HG03135 (cell line): ENCODE data around the gene DLG2.

Source experiments
- ATAC-seq: cut with Tn5 transposase; IDR thresholded peaks from one replicate; pipeline ENCODE4 v1.9.1; 2021; ENCODE audit warnings: mild to moderate bottlenecking, moderate library complexity; ENCODE audit not compliant: unreplicated experiment

Gene DLG2

DNA sequence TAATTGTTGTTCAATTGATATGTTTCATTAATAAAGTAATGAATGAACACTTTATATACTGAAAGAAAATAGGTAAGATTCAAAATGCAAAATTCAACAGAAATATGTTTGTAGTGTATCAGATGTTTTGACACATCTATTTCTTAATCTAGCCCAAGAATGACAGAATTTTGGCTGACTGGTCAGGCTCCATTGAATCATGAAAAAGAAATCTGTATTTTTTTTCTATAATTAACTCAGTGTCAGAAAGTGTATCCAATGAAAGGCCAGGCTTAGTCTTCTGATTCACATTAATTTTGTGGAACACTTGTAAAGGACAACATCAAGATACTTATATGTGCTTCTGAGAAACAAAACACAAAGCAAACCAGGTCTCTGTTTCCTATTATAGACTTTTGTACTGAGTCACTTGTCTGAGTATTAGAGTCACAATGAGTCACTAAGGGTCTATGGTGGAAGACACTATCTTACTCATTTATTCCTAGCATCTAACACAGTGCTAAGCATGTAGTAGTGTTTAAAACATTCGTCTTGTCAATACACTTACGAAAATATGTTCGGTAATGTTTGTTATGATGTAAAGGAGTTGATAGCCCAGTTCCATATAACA, 2043.3 kb downstream of the DLG2 start:
- peak; percentile 87 for ATAC-seq

DNA sequence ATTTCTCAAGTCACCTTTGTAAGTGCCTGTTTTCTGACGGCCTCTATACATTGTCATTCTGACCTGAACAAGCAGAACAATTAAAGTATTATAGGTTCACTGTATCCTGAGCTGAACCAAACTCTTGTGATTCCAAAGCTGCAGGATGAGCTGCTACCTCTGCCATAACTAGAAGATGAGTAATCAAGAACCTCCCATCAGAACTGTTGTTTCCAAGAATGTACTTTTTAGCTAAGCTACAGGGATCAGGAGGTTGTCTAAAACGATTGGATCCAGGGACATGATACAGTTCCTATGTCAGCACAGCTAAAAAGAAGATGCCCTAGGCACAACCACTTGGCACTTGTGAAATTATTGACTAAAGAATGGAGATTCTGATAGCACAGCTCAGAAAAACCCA, 2052.6 kb downstream of the DLG2 start:
- ATAC-seq, result no peak

DNA sequence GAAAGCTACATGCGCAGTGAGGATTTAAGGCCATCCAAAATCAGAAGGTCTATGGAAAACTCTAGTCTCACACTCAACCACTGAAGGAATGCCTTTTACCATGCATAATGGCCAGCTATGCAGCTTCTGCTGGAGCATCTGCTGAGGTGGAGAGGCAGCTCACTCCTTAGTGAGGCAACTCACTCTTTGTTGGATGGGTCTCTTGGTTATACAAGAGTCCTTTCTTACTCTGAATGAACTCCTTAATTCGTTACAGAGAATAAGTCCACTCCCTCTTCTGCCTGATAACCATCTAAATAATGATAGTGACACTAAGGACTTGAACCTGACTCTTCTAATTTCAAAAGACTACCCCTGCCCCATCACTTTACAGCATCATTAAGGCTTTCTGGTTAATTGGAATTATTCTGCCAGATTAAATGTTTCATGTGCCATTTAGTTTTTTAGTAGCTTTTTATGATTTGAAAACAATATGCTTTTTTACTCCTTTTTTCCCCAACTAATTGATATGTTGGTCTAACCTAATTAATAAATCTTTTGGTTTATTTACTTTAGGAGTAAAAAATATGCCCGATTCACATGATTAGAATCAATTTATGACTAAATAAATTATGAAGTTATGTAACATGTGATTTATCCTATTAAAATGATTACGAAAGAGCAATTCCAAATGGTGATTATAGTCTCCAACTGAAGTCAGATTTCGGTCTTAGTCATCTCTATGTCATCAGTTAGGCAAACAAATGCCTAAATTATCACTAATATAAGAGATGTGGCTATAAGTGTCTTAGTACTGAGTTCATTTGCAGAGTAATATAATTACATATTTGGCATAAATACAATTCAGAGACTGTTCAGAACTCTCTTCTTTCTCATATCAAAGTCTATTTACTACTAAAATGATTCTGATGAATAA, 2054.3 kb downstream of the DLG2 start:
- ATAC-seq, result no peak

DNA sequence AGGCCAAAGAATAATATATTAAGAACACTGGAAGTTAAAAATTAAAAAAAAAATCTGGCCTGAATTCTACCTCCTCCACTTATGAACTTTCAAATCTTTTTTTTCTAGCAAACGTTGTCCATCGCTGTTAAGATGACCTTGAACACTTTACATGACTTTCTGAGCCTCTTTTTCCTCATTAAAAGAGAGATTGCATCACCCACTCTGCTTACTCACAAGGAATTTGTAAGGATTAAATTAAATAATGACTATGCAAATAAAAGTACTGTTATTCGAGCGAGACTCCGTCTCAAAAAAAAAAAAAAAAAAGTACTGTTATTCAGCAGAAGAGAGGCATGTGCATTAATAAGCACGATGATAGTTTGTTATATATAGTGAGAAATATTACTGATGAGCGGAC, 2055.8 kb downstream of the DLG2 start:
- no peak for ATAC-seq

DNA sequence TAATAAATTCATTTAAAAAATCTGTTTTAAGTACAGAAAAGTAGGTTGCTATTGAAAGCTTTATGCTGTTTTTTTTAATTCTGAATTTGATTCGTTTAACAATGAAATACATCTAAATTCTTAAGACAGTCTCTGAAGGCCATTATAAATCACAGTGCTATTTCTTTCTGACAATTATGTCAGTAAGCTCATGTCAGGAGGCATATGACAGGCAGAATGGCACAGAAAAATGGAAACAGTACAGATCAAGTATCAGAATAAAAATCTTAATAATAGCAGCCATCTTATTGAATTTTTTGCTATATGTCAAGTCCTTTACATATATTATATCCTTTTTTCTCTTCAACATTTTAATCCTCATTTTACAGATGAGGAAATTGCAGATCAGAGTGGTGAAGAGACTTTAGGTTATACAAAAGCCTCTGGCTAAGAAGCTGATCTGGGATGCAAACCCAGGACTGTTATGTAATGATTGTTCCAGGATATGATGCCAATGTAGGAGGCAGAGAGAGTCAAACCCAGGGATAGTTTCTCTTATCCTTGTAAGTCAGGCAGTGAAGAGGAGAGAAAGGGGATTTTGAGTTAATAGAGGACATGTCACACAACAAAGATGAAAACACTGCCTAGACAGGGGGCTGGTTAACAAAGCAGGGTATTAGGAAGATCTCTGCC, 2057.9 kb downstream of the DLG2 start:
- ATAC-seq, result no peak

DNA sequence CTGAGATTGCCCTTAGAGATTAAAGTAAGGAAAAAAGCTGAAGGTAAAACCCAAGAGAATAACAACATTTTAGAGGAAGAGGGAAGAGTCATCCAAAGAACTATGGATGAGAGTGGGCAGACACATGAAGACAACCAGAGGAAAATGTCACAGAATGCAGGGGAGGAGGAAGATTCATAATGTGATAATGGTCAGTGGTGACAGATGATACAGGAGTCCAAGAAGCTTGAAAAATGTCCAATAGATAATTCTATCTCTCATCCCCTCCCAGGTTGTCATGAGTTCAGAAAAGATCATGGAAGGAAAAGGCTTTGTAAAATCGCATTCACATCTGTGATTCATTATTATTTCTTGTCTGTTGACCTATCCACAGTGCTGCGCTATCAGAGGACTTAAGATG, 2058.6 kb downstream of the DLG2 start:
- no peak for ATAC-seq

DNA sequence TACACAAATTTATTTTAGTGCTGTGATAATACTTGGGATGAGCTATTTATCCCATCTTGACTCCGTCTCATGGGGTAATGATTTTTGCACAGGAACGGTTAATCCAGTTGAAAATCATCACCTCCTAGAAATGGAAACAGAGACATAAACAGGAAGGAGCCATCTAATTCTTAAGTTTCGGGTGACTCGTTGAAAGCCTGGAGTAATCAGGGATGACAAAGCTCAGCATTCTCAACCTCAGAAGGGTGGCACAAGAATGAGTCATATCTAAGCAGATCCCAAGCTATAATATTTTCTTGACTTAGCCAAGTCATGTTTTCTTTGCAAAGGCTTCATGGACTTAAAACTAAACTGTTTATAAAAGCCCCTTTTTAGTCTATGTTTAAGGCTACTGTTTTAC, 2060.2 kb downstream of the DLG2 start:
- no peak for ATAC-seq

DNA sequence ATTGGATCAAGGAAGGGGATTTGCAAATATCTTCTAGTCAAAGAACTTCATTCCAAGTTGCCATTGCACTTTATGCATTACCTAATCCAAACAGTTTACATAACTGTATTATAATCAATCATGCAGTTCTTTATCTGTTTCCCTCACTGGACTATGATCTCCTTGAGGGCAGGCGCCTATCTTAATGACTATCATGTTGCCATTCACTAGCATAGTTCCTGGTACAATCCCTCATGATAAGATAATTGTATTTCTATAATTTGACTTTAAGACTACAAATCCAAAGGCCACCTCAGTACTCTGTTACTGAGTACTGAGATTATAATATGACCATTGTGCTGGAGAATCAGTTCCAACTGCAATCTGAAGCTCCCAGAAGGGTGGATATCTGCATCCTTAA, 2062.3 kb downstream of the DLG2 start:
- ATAC-seq, result no peak

DNA sequence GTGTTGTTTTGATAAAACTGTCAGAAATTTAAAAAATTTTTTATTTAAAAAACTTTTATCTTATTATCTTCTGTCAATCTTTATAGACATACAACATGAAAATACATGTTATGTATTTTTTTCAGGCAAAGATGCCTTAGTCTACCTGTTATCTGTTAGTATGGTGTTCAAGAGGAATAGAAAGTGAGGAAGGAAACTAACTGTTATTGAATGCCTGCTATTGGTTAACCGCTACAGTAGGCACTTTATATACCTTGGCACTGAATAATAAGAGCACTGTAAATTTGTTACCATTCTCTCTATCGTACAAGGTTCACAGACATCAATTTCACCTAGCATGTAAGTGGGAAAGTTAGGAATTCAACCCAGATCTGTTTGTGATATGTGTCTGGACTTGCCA, 2068.9 kb downstream of the DLG2 start:
- no peak for ATAC-seq

DNA sequence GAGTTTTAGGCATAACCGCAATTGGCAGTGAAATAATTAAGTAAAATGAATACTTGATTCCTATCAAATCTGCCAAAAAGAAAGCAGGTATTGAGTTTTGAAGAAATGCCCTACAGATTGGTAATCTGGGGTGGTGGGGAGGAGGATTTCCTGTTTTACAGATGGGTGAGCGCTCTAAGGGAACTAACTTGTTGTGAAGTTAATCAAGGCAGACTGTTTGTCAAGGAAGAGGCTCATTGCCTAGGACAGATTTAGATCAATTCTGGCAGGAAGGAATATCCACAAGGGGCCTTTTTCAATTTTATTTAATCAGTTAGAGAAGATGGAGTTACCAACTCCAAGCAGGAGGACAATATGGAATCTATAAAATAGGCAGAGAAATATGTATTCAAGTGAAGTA, 2069.5 kb downstream of the DLG2 start:
- ATAC-seq, result no peak

DNA sequence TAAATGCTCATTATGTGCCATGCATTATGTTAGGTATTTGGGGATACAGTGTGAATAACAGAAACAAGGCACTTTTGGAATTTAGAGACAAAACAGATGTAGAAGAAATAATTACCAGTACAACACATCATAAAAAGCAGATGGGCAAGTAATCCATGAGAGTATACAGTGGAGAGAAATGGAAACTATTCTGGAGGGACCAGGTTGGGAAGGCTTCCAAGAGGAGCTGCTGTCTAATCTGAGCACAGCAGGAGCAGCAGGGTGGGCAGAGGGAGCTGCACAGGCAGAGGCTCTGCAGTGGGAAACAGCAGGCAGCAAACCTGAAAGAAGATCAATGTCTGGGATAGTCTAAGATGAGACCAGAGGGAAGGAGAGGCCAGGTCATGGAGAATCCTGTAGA, 2072.3 kb downstream of the DLG2 start:
- no peak for ATAC-seq

DNA sequence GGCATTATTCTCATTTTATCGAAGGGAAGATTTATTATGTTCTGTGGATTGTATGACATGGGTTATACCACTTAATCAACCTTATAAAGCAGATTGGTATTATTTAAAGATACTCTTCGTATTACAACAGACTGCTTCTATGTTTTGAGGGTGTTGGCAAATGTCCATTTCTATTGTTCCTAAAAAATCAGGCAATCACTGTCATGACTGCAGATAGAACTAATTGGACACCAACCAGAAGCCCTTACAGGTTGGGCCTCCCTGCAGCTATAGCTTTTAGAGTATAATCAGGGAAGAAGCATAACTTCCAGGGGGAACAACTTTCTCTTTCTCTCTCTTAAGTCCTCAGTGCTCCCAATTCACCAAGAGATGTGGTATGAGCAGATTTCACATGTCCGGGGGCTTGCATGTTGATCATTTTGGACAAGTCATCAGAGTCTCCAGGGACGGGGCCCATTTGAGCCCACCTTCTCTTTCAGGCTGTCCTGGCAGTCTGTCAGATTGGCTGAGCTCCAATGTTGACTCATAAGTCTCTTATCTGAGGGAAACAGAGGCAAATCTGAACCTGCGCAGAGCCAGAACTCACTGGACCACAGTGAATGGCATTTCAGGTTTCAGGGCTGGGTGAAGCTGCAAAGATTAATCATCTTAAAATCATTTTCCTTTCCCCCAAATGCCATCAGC, 2077.0 kb downstream of the DLG2 start:
- no peak for ATAC-seq

DNA sequence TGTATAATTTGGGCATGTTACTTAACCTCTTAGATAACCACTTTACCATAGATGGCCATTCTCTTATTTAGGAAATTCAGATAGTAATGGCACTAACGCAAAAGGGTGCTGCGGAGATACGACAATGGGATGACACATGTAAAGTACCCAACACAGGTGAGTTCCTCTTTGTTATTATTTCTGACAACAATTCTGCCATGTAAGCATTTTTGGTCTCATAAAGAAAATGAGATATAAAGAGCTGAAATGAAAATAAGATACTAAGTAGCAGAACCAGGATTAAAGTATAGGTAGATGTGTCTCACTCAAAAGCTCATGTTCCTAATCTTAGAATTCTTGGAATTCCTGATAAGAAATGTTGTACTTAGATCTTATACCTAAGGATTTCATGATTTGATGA, 2080.8 kb downstream of the DLG2 start:
- ATAC-seq, result no peak

DNA sequence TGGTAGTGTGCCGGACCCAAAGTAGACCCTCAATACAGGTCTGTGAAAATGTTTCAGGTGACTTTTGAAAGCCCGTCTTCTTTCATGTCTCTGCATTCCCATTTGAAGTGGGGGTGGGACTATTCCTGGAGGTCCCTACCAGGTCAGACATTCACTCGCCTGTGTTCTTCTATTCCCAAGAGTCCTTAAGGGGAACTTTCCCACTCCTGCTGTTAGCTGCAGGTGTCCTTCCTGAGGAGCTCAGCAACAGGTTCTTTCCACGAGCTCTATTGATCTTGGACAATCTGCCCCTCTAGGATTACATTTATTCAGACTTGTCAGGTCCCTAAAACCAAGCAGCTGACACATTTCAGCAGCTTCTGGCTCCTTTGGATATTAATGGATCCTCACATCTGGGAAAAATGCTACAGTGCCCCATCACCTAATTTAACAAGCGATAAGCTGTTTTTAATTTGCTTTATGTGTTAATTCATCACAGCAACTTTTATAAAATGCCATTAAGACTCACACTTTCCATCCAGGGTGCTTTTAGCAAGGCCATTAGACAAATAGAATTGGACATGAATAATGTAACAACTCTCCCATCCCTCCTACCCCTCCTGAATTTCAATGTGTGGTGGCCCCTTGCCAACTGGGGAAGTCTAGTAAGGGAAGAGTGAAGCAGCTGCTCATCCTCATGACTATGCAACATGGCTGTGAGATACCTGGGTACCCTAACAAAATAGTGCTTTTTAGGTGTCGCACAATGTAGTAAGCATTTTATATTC, 2081.5 kb downstream of the DLG2 start:
- ATAC-seq, result no peak

DNA sequence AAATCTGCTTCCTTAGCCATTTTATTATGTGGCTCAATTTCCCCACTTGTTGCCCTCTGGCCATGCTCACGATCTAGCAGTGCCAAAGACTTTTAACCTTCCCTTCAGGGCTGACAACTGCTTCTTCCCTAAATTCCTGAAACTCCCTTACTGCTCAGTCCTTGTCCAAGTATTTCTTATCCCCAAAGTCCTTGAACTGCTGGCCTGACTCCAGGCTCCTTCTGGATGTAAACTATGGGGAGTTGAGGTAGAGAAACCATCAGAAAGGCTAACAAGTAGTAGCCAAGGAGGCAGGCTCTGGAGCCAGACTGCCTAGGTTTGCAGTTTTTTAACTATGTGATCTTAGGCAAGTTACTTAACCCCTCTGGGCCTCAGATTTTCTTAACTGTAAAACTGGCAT, 2082.3 kb downstream of the DLG2 start:
- no peak for ATAC-seq

DNA sequence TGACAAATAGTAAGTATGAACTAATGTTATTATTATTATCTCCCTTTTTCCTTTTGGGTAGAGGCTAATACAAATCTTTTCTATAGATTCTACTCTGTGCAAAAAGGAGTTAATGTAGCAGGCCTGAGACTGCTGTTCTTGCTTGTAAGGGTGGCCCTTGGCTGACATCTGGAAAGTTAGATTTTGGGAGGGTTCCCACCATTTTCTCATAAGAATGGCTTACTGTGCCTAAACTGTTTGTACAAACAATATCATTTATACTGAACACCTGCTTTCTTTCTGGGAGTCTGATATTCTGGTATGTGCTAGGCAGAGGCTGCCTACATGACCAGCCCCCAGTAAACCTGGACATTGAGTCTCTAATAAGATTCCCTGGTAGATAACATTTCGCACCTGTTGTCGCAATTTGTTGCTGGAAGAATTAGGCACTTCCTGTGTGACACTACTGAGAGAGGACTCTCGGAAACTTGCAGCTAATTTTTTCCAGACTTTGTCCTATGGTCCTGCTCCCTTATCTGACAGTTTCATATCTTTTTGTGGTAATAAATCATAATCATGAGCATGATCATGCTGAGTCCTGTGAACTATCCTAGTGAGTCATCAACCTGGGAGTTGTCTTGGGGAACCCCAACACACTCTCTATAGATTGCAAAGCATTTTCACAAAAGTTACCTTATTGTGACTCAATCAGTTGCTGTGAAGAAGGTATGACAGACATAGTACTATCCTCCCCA, 2083.3 kb downstream of the DLG2 start:
- ATAC-seq, result no peak

DNA sequence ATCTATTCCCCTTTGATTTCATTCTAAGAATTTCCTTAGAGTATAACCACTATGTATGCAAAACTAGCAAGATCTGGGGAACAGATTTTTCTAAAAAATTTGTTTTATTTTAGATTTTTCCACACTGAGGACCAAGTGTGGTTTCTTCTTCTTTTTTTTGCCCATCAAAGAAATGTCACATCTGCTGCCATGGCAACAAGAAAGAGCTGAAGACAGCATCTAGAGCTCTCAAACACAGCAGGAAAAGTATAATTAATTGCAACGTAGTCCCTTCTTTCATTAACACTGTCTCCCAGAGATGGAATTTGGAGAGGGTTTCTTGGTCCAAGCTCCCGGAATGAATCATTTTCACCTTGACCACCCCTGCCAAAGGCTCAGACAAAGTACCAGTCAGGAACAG, 2084.3 kb downstream of the DLG2 start:
- no peak for ATAC-seq

DNA sequence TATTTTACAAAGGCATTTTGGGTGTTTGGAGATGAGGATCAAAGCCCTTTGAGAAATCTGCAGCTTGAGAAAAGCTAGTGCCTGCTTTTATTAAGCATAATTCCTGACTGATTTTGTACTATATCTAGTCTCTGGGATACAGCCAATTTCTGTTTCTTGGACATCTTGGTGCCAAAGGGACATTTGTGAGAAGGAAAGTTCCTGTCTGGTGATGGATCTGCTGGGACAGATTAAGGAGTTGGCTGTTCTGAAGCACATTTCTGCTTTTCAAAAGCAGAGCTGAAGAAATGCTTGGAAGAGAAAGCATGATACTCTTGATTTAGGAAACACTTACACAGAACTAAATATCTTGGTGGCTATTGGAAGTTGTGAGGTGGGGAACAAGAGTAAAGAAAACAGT, 2086.4 kb downstream of the DLG2 start:
- ATAC-seq, result no peak

DNA sequence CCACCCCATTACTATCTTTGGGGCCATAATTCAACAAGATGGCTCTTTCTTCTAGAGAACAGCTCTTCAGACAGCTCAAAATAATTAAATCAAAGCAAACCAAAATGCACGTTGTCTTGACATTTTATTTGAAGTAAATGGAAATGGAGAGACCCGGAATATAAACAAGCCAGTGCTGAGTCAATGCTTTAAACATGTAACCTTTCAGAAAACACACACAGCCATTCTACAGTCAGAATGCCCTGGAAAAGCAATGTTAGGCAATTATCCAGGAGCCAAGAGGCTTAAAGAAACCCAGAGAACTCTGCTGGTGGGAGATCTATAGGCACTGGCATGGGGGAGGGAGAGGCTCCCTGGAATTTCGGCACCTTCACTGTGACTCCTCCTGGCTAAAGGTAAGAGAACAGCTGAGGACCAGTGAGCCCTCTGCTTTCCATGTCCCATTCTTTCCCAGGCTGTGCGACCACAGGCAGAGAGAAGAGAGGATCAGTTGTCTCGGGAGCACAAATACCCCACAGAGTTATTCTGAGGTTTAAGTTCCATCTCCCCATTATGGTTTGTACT, 2086.9 kb downstream of the DLG2 start:
- ATAC-seq, result no peak

DNA sequence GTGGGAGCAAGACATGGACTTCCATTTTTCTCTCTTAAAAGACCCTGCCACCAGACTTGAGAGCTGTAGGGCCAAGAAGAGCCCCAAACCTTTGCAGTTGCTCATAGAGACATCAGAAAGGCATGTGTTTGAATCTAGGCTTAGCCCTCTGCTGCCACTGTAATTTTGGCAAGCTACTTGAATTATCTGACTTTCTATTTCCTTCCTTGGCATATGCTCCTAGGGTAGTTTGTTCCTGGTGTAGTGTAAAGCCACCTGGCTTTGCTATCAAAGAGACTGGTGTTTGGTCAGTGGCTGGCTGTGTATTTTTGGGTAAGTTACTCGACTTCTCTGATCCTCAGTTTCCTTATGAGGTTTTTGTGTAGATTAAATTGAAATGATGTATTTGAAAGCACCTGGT, 2088.9 kb downstream of the DLG2 start:
- no peak for ATAC-seq
